ENCODE data around the gene RALGAPA2. TPM values are rescaled to one million over a fixed set of nuclear protein-coding genes. Genes with fewer than 3 reads are reported as not detected.

RALGAPA2 gene
- polyA plus RNA-seq, 1 donor from 2014 or later = 21.8 TPM

GRCh38 chr20:20755231-20755630 lies 42.8 kb upstream of the RALGAPA2 start:
- Histone ChIP-seq H3K9ac (ENCODE audit: low read length) (no peak overlapping the region), H3K36me3 (ENCODE audit: insufficient read depth, low read length) (no peaks in the 10 kb centered on the region), H3K27me3 (ENCODE audit: insufficient read depth, low read depth, low read length) (no peaks in the 10 kb centered on the region), H3K4me3 (ENCODE audit: low read length) (no peak overlapping the region), H3K4me2 (ENCODE audit: low read length) (no peak overlapping the region), H2AFZ (ENCODE audit: low read depth, low read length) (no peak overlapping the region), H3K79me2 (replicated peaks; ENCODE audit: insufficient read depth, low read length) (no peaks in the 10 kb centered on the region), H3F3A (ENCODE audit: insufficient read depth, low read length, poor library complexity, severe bottlenecking) (no peaks in the 10 kb centered on the region), H3K27ac (ENCODE audit: low read length) (no peak overlapping the region), H3K9me3 (ENCODE audit: low read length) (no peaks in the 10 kb centered on the region), H3K9me2 (ENCODE audit: insufficient read depth, low read length) (no peaks in the 10 kb centered on the region), H4K20me1 (ENCODE audit: insufficient read depth) (no peaks in the 10 kb centered on the region)
- TF ChIP-seq EP300 (conservative IDR thresholded peaks at IDR 0.05; ENCODE audit: poor library complexity, severe bottlenecking) (no peak), POLR2AphosphoS5 (IDR thresholded peaks at IDR 0.05) (no peak), EZH2 (IDR thresholded peaks at IDR 0.05; ENCODE audit: borderline replicate concordance, insufficient read depth, low read length, poor library complexity, severe bottlenecking) (no peak), RAD21 (conservative IDR thresholded peaks at IDR 0.05) (no peak), REST (IDR thresholded peaks at IDR 0.05; ENCODE audit: borderline replicate concordance) (no peak), MXI1 (conservative IDR thresholded peaks at IDR 0.05; ENCODE audit: poor library complexity, severe bottlenecking) (no peak), SMC3 (conservative IDR thresholded peaks at IDR 0.05; ENCODE audit: poor library complexity) (no peak), TAF1 (IDR thresholded peaks at IDR 0.05; ENCODE audit: low read depth) (no peak), CTCF (IDR thresholded peaks at IDR 0.05; ENCODE audit: poor library complexity, severe bottlenecking) (no peak)

DNA sequence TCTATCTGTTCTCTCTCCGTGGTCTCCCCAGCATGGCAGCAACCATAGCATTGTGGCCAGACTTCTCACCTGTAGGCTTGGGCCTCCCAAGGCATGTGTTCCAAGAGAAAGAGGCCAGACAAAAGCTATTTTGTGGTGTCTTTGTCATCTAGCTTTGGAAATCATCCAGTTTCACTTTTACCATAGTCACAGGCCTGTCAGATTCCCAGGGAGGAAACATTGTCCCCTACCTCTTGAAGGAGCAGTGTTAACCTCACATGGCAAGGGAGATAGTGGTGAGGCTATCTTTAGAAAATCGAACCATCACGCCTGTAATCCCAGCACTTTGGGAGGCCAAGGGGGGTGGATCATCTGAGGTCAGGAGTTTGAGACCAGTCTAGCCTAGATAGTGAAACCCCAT lies 42.3 kb upstream of the RALGAPA2 start:
- H2AFZ ChIP-seq (ENCODE audit: low read depth, low read length) = no peak overlapping the region
- TF ChIP-seq CTCF (IDR thresholded peaks at IDR 0.05; ENCODE audit: poor library complexity, severe bottlenecking) = no peak
- no peak for TF ChIP-seq POLR2AphosphoS5 (IDR thresholded peaks at IDR 0.05)
- no peak for TF ChIP-seq TAF1 (IDR thresholded peaks at IDR 0.05; ENCODE audit: low read depth)
- TF ChIP-seq REST (IDR thresholded peaks at IDR 0.05; ENCODE audit: borderline replicate concordance) = no peak
- no peak for TF ChIP-seq RAD21 (conservative IDR thresholded peaks at IDR 0.05)
- TF ChIP-seq SMC3 (conservative IDR thresholded peaks at IDR 0.05; ENCODE audit: poor library complexity) = no peak
- no peak for TF ChIP-seq EZH2 (IDR thresholded peaks at IDR 0.05; ENCODE audit: borderline replicate concordance, insufficient read depth, low read length, poor library complexity, severe bottlenecking)
- no peak for TF ChIP-seq EP300 (conservative IDR thresholded peaks at IDR 0.05; ENCODE audit: poor library complexity, severe bottlenecking)
- TF ChIP-seq MXI1 (conservative IDR thresholded peaks at IDR 0.05; ENCODE audit: poor library complexity, severe bottlenecking) = no peak

More for the DNA sequence above, 42.3 kb upstream of the RALGAPA2 start:
- H3K36me3 ChIP-seq (ENCODE audit: insufficient read depth, low read length) = no peaks in the 10 kb centered on the region
- no peaks in the 10 kb centered on the region for H3K79me2 ChIP-seq (replicated peaks; ENCODE audit: insufficient read depth, low read length)
- no peaks in the 10 kb centered on the region for H3K9me2 ChIP-seq (ENCODE audit: insufficient read depth, low read length)
- H3K4me3 ChIP-seq (ENCODE audit: low read length) = no peak overlapping the region
- no peaks in the 10 kb centered on the region for H4K20me1 ChIP-seq (ENCODE audit: insufficient read depth)
- no peaks in the 10 kb centered on the region for H3K27me3 ChIP-seq (ENCODE audit: insufficient read depth, low read depth, low read length)
- no peaks in the 10 kb centered on the region for H3F3A ChIP-seq (ENCODE audit: insufficient read depth, low read length, poor library complexity, severe bottlenecking)
- no peak overlapping the region for H3K27ac ChIP-seq (ENCODE audit: low read length)
- H3K9me3 ChIP-seq (ENCODE audit: low read length) = no peaks in the 10 kb centered on the region
- H3K4me2 ChIP-seq (ENCODE audit: low read length) = no peak overlapping the region
- no peak overlapping the region for H3K9ac ChIP-seq (ENCODE audit: low read length)

All from neural cell (in vitro differentiated cells).